GM23338 (cell line): ENCODE measurements around the gene VENTX. TPM values are rescaled to one million over a fixed set of nuclear protein-coding genes. Genes with fewer than 3 reads are reported as not detected.

ENCODE experiments used
- ATAC-seq: fragments of 200-7000 bp; cut with Tn5 transposase; 3 replicates; pipeline ENCODE4 v1.9.1; 2020
- DNase-seq: peaks from one replicate; pipeline ENCODE4 v3.0.0-alpha.2; 2015; ENCODE audit warnings: low spot score
- H2AFZ ChIP-seq: fragments of 200-600 bp; sonication (generic); 2 replicates; pipeline ENCODE4 v1.8.0; 2016; ENCODE audit warnings: antibody characterized with exemption, mild to moderate bottlenecking, moderate library complexity
- H3F3A ChIP-seq: fragments of 200-600 bp; sonication (generic); replicated peaks from 2 replicates; pipeline ENCODE4 v1.8.0; 2017; ENCODE audit warnings: antibody characterized with exemption, mixed run types, low read depth
- H3K27ac ChIP-seq: fragments of 200-600 bp; sonication (generic); 2 replicates; pipeline ENCODE4 v1.6.1; 2016; ENCODE audit warnings: low read depth
- H3K27me3 ChIP-seq: fragments of 200-600 bp; sonication (generic); 2 replicates; pipeline ENCODE4 v1.8.0; 2016; ENCODE audit warnings: mild to moderate bottlenecking, mixed run types, moderate library complexity; ENCODE audit not compliant: insufficient read depth
- H3K36me3 ChIP-seq: fragments of 200-600 bp; sonication (generic); 2 replicates; pipeline ENCODE4 v1.8.0; 2016; ENCODE audit warnings: mild to moderate bottlenecking; ENCODE audit not compliant: insufficient read depth
- H3K4me1 ChIP-seq: fragments of 200-600 bp; sonication (generic); 2 replicates; pipeline ENCODE4 v1.8.0; 2016; ENCODE audit warnings: mild to moderate bottlenecking, moderate library complexity; ENCODE audit not compliant: insufficient read depth
- H3K4me2 ChIP-seq: fragments of 200-600 bp; sonication (generic); 2 replicates; pipeline ENCODE4 v1.7.1; 2017; ENCODE audit warnings: mixed run types
- H3K4me3 ChIP-seq: fragments of 200-600 bp; sonication (generic); 2 replicates; pipeline ENCODE4 v1.6.1; 2016; ENCODE audit warnings: mixed run types
- H3K79me2 ChIP-seq: fragments of 200-600 bp; sonication (generic); replicated peaks from 2 replicates; pipeline ENCODE4 v1.8.0; 2017; ENCODE audit warnings: mild to moderate bottlenecking; ENCODE audit not compliant: insufficient read depth
- H3K9me2 ChIP-seq: fragments of 200-600 bp; sonication (generic); 2 replicates; pipeline ENCODE4 v1.8.0; 2017; ENCODE audit not compliant: insufficient read depth
- H4K20me1 ChIP-seq: fragments of 200-600 bp; sonication (generic); replicated peaks from 2 replicates; pipeline ENCODE4 v1.8.0; 2017; ENCODE audit warnings: mild to moderate bottlenecking; ENCODE audit not compliant: insufficient read depth
- H3K27ac Mint-ChIP-seq: 2 replicates; pipeline ENCODE4 v1.8.0; 2020; ENCODE audit warnings: inconsistent platforms, mild to moderate bottlenecking, moderate library complexity, mixed read lengths
- H3K27me3 Mint-ChIP-seq: 3 replicates; pipeline ENCODE4 v1.8.0; 2022; ENCODE audit warnings: low read depth, mild to moderate bottlenecking, moderate library complexity, mixed read lengths, inconsistent platforms; ENCODE audit not compliant: insufficient read depth, poor library complexity
- H3K36me3 Mint-ChIP-seq: 3 replicates; pipeline ENCODE4 v1.8.0; 2021; ENCODE audit warnings: low read depth, mild to moderate bottlenecking, inconsistent platforms, moderate library complexity, mixed read lengths
- H3K4me1 Mint-ChIP-seq: 3 replicates; pipeline ENCODE4 v1.8.0; 2020; ENCODE audit warnings: mild to moderate bottlenecking, inconsistent platforms, mixed read lengths
- H3K4me3 Mint-ChIP-seq: 3 replicates; pipeline ENCODE4 v1.8.0; 2021; ENCODE audit warnings: moderate library complexity, mild to moderate bottlenecking, inconsistent platforms, mixed read lengths
- H3K9me3 Mint-ChIP-seq: 3 replicates; pipeline ENCODE4 v1.8.0; 2020; ENCODE audit warnings: moderate library complexity, mild to moderate bottlenecking, inconsistent platforms, mixed read lengths
- CREB1 ChIP-seq: fragments of 250-450 bp; sonication (Bioruptor Pico); IDR thresholded peaks from 2 replicates; pipeline ENCODE4 v1.5.0; 2020; ENCODE audit warnings: low read depth, mild to moderate bottlenecking, moderate library complexity
- EZH2phosphoT487 ChIP-seq: fragments of 200-600 bp; sonication (generic); IDR thresholded peaks from one replicate; pipeline ENCODE4 v1.8.1; 2018; ENCODE audit warnings: antibody characterized with exemption; ENCODE audit not compliant: unreplicated experiment
- JUNB ChIP-seq: IDR thresholded peaks from one replicate; pipeline ENCODE4 v1.6.1; 2016; ENCODE audit warnings: antibody characterized with exemption; ENCODE audit not compliant: unreplicated experiment
- POLR2AphosphoS5 ChIP-seq: IDR thresholded peaks from 2 replicates; pipeline ENCODE4 v1.6.1; 2016; ENCODE audit warnings: antibody characterized with exemption, low read depth
- polyA plus RNA-seq: library from polyadenylated mRNA; unstranded; fragments of >200 nt; fragmentation: Nextera tagmentation; extraction: Ambion mirVana; gene quantifications from 2 replicates; pipeline ENCODE4 v1.2.1, GENCODE V29; 2016
- total RNA-seq: library from RNA; depleted of rRNA; stranded (reverse); fragments of >200 nt; shearing (Covaris generic); gene quantifications from 2 replicates; pipeline ENCODE4 v1.2.3, GENCODE V29; 2014
- TF ChIP-seq, protein P1 (sequence below): fragments of 250-450 bp; sonication (Bioruptor Pico); IDR thresholded peaks from 2 replicates; pipeline ENCODE4 v1.5.0; 2020; ENCODE audit warnings: mild to moderate bottlenecking, moderate library complexity
- TF ChIP-seq, protein P2 (sequence below), 2 experiments: fragments of 200-600 bp in 1 of 2; sonication (generic) in 1 of 2; conservative IDR thresholded peaks; 2 replicates each; pipeline versions ENCODE4 v1.5.1 to v1.6.1; 2016 to 2017; ENCODE audit warnings: antibody characterized with exemption in 2 of 2, low read depth in 2 of 2, mild to moderate bottlenecking in 2 of 2, moderate library complexity in 1 of 2

The VENTX gene
- total and polyA plus RNA-seq, 2 experiments from 2014 or later, result 4.8 to 8.1 TPM

DNA sequence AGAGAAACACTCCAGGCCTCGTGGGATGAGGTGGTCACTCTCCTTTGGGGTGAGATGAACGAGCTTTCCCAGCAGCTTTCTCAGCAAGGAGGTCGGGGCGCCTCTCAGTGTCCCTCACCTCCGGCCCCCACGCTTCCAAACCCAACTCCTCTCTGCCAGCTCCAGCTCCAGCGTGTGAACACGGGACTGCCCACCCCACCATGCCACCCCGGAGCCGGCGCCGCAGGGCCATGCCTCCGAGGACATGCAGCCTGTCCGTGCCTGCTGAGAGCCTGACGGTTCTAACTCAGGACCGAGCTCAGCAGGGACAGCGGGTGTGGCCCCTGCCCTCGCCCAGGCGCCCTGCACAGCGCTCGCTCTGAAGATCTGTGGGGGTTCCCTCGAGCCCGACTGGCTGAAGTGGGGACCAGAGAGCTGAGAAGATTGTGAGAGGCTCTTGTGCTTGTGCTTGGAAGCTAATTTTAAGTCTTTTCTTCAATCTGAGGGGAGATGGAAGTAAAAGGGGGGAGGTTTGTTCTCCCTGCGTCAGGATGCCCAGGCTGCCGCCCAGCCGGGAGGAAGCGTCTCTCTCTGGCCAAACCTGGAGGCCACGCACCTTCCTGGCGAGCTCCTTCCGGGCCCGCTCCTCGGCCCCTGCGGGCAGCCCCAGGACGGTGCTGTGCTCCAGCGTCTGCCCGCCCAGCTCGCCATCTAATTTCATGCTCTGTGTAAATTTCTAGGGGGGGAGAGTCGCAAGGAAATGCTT, 44.1 kb downstream of the VENTX start (continued):
- TF ChIP-seq, protein P1, sequence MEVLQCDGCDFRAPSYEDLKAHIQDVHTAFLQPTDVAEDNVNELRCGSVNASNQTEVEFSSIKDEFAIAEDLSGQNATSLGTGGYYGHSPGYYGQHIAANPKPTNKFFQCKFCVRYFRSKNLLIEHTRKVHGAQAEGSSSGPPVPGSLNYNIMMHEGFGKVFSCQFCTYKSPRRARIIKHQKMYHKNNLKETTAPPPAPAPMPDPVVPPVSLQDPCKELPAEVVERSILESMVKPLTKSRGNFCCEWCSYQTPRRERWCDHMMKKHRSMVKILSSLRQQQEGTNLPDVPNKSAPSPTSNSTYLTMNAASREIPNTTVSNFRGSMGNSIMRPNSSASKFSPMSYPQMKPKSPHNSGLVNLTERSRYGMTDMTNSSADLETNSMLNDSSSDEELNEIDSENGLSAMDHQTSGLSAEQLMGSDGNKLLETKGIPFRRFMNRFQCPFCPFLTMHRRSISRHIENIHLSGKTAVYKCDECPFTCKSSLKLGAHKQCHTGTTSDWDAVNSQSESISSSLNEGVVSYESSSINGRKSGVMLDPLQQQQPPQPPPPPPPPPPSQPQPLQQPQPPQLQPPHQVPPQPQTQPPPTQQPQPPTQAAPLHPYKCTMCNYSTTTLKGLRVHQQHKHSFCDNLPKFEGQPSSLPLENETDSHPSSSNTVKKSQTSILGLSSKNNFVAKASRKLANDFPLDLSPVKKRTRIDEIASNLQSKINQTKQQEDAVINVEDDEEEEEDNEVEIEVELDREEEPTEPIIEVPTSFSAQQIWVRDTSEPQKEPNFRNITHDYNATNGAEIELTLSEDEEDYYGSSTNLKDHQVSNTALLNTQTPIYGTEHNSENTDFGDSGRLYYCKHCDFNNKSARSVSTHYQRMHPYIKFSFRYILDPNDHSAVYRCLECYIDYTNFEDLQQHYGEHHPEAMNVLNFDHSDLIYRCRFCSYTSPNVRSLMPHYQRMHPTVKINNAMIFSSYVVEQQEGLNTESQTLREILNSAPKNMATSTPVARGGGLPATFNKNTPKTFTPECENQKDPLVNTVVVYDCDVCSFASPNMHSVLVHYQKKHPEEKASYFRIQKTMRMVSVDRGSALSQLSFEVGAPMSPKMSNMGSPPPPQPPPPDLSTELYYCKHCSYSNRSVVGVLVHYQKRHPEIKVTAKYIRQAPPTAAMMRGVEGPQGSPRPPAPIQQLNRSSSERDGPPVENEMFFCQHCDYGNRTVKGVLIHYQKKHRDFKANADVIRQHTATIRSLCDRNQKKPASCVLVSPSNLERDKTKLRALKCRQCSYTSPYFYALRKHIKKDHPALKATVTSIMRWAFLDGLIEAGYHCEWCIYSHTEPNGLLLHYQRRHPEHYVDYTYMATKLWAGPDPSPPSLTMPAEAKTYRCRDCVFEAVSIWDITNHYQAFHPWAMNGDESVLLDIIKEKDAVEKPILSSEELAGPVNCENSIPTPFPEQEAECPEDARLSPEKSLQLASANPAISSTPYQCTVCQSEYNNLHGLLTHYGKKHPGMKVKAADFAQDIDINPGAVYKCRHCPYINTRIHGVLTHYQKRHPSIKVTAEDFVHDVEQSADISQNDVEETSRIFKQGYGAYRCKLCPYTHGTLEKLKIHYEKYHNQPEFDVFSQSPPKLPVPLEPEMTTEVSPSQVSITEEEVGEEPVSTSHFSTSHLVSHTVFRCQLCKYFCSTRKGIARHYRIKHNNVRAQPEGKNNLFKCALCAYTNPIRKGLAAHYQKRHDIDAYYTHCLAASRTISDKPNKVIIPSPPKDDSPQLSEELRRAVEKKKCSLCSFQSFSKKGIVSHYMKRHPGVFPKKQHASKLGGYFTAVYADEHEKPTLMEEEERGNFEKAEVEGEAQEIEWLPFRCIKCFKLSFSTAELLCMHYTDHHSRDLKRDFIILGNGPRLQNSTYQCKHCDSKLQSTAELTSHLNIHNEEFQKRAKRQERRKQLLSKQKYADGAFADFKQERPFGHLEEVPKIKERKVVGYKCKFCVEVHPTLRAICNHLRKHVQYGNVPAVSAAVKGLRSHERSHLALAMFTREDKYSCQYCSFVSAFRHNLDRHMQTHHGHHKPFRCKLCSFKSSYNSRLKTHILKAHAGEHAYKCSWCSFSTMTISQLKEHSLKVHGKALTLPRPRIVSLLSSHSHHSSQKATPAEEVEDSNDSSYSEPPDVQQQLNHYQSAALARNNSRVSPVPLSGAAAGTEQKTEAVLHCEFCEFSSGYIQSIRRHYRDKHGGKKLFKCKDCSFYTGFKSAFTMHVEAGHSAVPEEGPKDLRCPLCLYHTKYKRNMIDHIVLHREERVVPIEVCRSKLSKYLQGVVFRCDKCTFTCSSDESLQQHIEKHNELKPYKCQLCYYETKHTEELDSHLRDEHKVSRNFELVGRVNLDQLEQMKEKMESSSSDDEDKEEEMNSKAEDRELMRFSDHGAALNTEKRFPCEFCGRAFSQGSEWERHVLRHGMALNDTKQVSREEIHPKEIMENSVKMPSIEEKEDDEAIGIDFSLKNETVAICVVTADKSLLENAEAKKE (CRISPR knock-in tag), result no peak
- TF ChIP-seq JUNB, result no peak

DNA sequence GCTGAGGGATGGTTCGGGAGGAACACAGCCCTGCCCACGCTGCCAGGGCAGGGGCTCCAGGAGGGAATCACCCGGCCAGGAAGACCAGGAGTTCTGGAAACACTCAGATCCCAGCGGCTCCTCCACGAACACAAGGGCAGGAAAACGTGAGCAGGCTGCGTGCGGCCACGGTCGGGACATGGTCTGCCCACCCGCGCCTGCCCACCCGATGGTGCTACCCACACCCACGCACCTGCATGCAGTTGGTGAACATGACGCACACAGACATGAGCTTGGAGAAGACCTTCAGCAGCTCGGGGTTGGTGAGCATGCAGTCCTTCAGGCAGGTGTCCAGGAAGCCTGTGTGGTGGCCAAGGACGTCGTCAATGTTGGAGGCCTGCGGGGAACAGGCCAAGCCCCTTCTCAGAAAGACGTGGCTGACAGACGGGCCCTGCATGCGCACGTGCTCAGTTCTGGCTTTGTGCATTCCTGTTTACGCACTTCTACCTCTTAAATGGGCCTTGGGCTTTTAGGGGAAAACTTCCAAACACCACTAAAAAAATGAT, 45.3 kb downstream of the VENTX start:
- Mint-ChIP-seq H3K27ac (no peak overlapping the region), H3K4me1 (no peaks in the 10 kb centered on the region), H3K4me3 (no peak overlapping the region), H3K36me3 (peaks cover 50% of the 10 kb centered on the region), H3K9me3 (no peaks in the 10 kb centered on the region), H3K27me3 (peaks cover 6% of the 10 kb centered on the region)
- Histone ChIP-seq H3K36me3 (peaks cover 19% of the 10 kb centered on the region; the same call in 1 of the 2 replicates), H4K20me1 (no peaks in the 10 kb centered on the region; the same call in 1 of the 2 replicates), H3K27ac (no peak overlapping the region), H3K4me2 (no peak overlapping the region), H3K9me2 (no peaks in the 10 kb centered on the region), H3K79me2 (no peaks in the 10 kb centered on the region), H3K4me3 (no peak overlapping the region), H3K4me1 (no peaks in the 10 kb centered on the region), H2AFZ (no peak overlapping the region), H3F3A (0 out of 2 replicates have a peak, but pooled peaks cover 6% of the 10 kb centered on the region), H3K27me3 (no peaks in the 10 kb centered on the region)
- ATAC-seq (no peak), DNase-seq (no peak)
- TF ChIP-seq, protein P1 (CRISPR knock-in tag), result no peak
- no peak for TF ChIP-seq CREB1 (CRISPR knock-in tag)
- no peak for TF ChIP-seq EZH2phosphoT487
- no peak for TF ChIP-seq POLR2AphosphoS5
- TF ChIP-seq, protein P2, sequence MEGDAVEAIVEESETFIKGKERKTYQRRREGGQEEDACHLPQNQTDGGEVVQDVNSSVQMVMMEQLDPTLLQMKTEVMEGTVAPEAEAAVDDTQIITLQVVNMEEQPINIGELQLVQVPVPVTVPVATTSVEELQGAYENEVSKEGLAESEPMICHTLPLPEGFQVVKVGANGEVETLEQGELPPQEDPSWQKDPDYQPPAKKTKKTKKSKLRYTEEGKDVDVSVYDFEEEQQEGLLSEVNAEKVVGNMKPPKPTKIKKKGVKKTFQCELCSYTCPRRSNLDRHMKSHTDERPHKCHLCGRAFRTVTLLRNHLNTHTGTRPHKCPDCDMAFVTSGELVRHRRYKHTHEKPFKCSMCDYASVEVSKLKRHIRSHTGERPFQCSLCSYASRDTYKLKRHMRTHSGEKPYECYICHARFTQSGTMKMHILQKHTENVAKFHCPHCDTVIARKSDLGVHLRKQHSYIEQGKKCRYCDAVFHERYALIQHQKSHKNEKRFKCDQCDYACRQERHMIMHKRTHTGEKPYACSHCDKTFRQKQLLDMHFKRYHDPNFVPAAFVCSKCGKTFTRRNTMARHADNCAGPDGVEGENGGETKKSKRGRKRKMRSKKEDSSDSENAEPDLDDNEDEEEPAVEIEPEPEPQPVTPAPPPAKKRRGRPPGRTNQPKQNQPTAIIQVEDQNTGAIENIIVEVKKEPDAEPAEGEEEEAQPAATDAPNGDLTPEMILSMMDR (conservative IDR thresholded peaks at IDR 0.05; ENCODE audit: low read depth in 2 of 2), result no peak
